Nephron (organoid): ENCODE results near the gene RNF182.
A peak's percentile ranks its signal among the peaks of the same experiment; 100 is the strongest.

ENCODE experiments used
- H3K27ac Mint-ChIP-seq, 3 experiments: 2 replicates each; pipeline ENCODE4 v1.8.0; 2020; ENCODE audit warnings: mixed read lengths in 3 of 3, mild to moderate bottlenecking in 2 of 3, moderate library complexity in 1 of 3
- H3K27me3 Mint-ChIP-seq: 2 replicates; pipeline ENCODE4 v1.8.0; 2021; ENCODE audit warnings: low read depth, mild to moderate bottlenecking, moderate library complexity, mixed read lengths
- H3K36me3 Mint-ChIP-seq: 2 replicates; pipeline ENCODE4 v1.8.0; 2020; ENCODE audit warnings: low read depth, mixed read lengths
- H3K4me1 Mint-ChIP-seq: 2 replicates; pipeline ENCODE4 v1.8.0; 2020; ENCODE audit warnings: mixed read lengths
- H3K4me3 Mint-ChIP-seq, 3 experiments: 2 replicates each; pipeline ENCODE4 v1.8.0; 2020; ENCODE audit warnings: mild to moderate bottlenecking in 3 of 3, mixed read lengths in 3 of 3, moderate library complexity in 2 of 3
- H3K9me3 Mint-ChIP-seq: 2 replicates; pipeline ENCODE4 v1.8.0; 2020; ENCODE audit warnings: mixed read lengths
- TF ChIP-seq, protein P1 (sequence below), 3 experiments: fragments of 200-600 bp; sonication (generic); IDR thresholded peaks; one replicate each; pipeline ENCODE4 v1.5.0; 2021; ENCODE audit warnings: antibody characterized with exemption in 3 of 3; ENCODE audit not compliant: unreplicated experiment in 3 of 3

Gene RNF182

DNA sequence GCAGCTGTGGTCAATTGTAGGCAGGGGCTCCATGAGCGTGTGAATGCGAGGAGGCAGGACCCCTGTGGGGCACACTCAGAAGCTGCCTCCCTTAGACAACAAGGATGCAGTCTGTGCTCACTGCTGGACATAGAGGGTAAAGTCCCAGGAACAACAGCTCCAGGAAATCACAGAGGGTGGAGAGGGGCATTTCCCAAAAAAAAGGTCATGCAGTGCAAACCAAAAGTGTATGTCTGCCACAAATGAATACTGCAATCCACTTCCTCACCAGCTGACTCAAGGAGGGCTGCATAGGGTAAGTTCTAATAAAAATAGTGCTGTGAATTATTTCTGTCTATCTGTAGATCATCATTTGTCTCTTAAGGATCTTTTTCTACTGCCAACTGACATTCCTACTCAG lies 95.8 kb downstream of the RNF182 start:
- Mint-ChIP-seq H3K27ac (no peak overlapping the region), H3K4me3 (no peak overlapping the region), H3K9me3 (peaks cover 3% of the 10 kb centered on the region), H3K27me3 (peaks cover 34% of the 10 kb centered on the region), H3K4me1 (peaks cover 30% of the 10 kb centered on the region), H3K36me3 (no peaks in the 10 kb centered on the region)
- TF ChIP-seq, protein P1, sequence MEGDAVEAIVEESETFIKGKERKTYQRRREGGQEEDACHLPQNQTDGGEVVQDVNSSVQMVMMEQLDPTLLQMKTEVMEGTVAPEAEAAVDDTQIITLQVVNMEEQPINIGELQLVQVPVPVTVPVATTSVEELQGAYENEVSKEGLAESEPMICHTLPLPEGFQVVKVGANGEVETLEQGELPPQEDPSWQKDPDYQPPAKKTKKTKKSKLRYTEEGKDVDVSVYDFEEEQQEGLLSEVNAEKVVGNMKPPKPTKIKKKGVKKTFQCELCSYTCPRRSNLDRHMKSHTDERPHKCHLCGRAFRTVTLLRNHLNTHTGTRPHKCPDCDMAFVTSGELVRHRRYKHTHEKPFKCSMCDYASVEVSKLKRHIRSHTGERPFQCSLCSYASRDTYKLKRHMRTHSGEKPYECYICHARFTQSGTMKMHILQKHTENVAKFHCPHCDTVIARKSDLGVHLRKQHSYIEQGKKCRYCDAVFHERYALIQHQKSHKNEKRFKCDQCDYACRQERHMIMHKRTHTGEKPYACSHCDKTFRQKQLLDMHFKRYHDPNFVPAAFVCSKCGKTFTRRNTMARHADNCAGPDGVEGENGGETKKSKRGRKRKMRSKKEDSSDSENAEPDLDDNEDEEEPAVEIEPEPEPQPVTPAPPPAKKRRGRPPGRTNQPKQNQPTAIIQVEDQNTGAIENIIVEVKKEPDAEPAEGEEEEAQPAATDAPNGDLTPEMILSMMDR (IDR thresholded peaks at IDR 0.05; ENCODE audit: unreplicated experiment in 3 of 3): no peak

DNA sequence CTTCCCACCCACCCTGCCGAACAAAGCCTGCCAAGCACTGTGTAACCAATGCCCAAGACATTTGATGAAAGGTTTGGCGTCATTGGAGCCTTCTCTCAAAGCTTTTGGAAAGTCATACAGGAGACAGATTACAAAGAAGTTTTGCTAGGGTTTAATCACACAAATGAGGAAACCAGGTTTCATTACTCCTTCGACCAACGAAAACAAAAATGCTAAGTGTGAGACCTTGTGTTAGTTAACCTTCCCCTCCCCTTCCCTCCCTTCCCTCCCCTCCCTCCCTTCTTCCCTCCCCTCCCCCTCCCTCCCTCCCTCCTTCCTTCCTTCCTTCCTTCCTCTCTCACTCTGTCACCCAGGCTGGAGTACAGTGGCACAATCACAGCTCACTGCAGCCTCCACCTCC lies 96.7 kb downstream of the RNF182 start:
- peaks cover 3% of the 10 kb centered on the region for H3K9me3 Mint-ChIP-seq
- no peak overlapping the region for H3K27ac Mint-ChIP-seq
- no peaks in the 10 kb centered on the region for H3K36me3 Mint-ChIP-seq
- H3K4me1 Mint-ChIP-seq: peaks cover 36% of the 10 kb centered on the region
- peaks cover 28% of the 10 kb centered on the region for H3K27me3 Mint-ChIP-seq
- TF ChIP-seq, protein P1 (IDR thresholded peaks at IDR 0.05; ENCODE audit: unreplicated experiment in 3 of 3): no peak
- H3K4me3 Mint-ChIP-seq: no peak overlapping the region

GRCh38 chr6:14022673-14023072 lies 97.9 kb downstream of the RNF182 start:
- no peaks in the 10 kb centered on the region for H3K36me3 Mint-ChIP-seq
- peaks cover 30% of the 10 kb centered on the region for H3K27me3 Mint-ChIP-seq
- H3K4me3 Mint-ChIP-seq: no peak overlapping the region
- H3K9me3 Mint-ChIP-seq: peaks cover 3% of the 10 kb centered on the region
- TF ChIP-seq, protein P1 (IDR thresholded peaks at IDR 0.05; ENCODE audit: unreplicated experiment in 3 of 3): no peak
- peaks cover 37% of the 10 kb centered on the region for H3K4me1 Mint-ChIP-seq
- no peak overlapping the region for H3K27ac Mint-ChIP-seq

DNA sequence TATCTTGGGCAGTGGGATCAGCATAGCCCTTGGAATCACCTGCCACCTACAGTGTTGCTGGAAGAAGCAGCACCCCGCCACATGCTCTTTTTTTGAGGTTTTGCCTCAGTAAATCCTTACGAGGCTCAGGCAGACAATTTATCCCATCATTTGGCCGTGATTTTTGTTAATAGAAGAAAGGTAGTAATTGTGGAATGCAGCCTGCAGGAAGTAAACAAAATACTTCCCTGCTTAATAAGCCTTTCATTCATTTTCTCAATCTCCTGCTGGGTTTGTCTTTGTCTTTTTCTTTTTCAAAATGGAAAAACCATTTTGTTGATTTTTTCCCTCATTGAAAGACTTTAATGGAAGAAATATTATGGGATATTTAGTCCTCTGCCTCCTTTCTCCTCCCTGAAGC lies 99.1 kb downstream of the RNF182 start:
- Mint-ChIP-seq H3K27me3 (peaks cover 23% of the 10 kb centered on the region), H3K9me3 (no peaks in the 10 kb centered on the region), H3K4me3 (no peak overlapping the region)

GRCh38 chr6:14025160-14025559 lies 100.4 kb downstream of the RNF182 start:
- Mint-ChIP-seq H3K27ac (no peak overlapping the region), H3K4me3 (no peak overlapping the region), H3K4me1 (peaks cover 41% of the 10 kb centered on the region), H3K36me3 (no peaks in the 10 kb centered on the region), H3K27me3 (peaks cover 18% of the 10 kb centered on the region), H3K9me3 (no peaks in the 10 kb centered on the region)
- TF ChIP-seq, protein P1 (IDR thresholded peaks at IDR 0.05; ENCODE audit: unreplicated experiment in 3 of 3): no peak

More for the DNA sequence above, 99.1 kb downstream of the RNF182 start:
- TF ChIP-seq, protein P1 (IDR thresholded peaks at IDR 0.05; ENCODE audit: unreplicated experiment in 3 of 3): no peak
- Mint-ChIP-seq H3K4me1 (peaks cover 39% of the 10 kb centered on the region), H3K36me3 (no peaks in the 10 kb centered on the region), H3K27ac (no peak overlapping the region)

DNA sequence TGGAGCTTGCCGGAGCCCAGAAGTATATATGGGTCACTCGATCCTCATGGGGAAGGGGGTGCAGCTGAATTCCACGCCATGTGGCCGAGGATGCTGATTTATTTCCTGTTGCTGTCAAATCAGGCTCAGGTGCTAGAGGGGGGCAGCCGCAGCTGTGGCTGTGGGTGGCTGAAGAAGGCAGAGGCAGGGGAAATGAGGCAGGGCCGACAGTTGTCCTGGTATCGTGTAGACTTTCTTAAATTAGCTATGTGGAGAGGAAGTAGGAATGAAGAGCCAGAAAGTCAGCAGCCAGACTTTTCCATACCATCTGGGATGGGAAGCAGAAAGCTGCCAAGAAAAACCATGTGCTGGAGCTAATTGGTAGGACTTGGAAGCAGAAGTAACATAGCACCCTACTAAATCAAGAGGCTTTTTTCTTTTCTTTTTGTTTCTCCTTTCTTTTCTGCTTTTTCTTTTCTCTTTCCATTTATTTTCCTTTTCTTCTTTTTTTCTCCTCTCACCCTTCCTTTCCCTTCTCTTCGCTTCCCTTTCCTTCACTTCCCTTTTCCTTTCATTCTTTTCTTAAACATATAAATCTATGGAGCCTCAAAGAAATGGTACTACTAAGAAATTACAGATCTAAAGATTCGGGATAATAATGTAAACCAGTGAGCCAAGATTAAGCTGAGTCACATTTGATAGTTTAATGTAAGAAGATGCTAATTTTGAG lies 102.2 kb downstream of the RNF182 start:
- Mint-ChIP-seq H3K36me3 (no peaks in the 10 kb centered on the region), H3K27ac (peak overlapping the region in 1 of 3 experiments; percentile 31), H3K9me3 (peaks cover 8% of the 10 kb centered on the region), H3K27me3 (peaks cover 18% of the 10 kb centered on the region), H3K4me3 (no peak overlapping the region), H3K4me1 (peaks cover 29% of the 10 kb centered on the region)
- TF ChIP-seq, protein P1 (IDR thresholded peaks at IDR 0.05; ENCODE audit: unreplicated experiment in 3 of 3): no peak
